SU-DHL-6 (cell line): ENCODE results near the gene ANO2.

ENCODE experiments used
- H2AFZ ChIP-seq: fragments of 200-600 bp; sonication (generic); 2 replicates; pipeline ENCODE4 v1.6.1; 2014; ENCODE audit warnings: low read depth, mild to moderate bottlenecking, moderate library complexity, mixed read lengths, antibody characterized with exemption, low read length; ENCODE audit not compliant: severe bottlenecking
- H3F3A ChIP-seq: fragments of 200-600 bp; shearing (Covaris generic); 2 replicates; pipeline ENCODE4 v1.6.0; 2016; ENCODE audit warnings: antibody characterized with exemption, mild to moderate bottlenecking; ENCODE audit not compliant: insufficient read depth
- H3K27ac ChIP-seq: fragments of 200-600 bp; sonication (generic); 2 replicates; pipeline ENCODE4 v1.5.1; 2016; ENCODE audit warnings: low read depth, mild to moderate bottlenecking, low read length, moderate library complexity, mixed read lengths
- H3K27me3 ChIP-seq: fragments of 200-600 bp; sonication (generic), shearing (Covaris generic); 2 replicates; pipeline ENCODE4 v1.6.0; 2014; ENCODE audit warnings: mild to moderate bottlenecking, low read length
- H3K36me3 ChIP-seq: fragments of 200-600 bp; sonication (generic); 2 replicates; pipeline ENCODE4 v1.6.1; 2014; ENCODE audit warnings: mild to moderate bottlenecking, low read length, mixed read lengths
- H3K4me2 ChIP-seq: fragments of 300-600, 200-600 bp; shearing (Covaris generic), sonication (generic); 2 replicates; pipeline ENCODE4 v1.6.0; 2014; ENCODE audit warnings: low read length, low read depth, mild to moderate bottlenecking; ENCODE audit not compliant: poor library complexity, severe bottlenecking
- H3K4me3 ChIP-seq: fragments of 200-600 bp; sonication (generic); 2 replicates; pipeline ENCODE4 v1.5.1; 2014; ENCODE audit warnings: antibody characterized with exemption, low read length, mild to moderate bottlenecking, mixed read lengths; ENCODE audit not compliant: insufficient read depth, poor library complexity, severe bottlenecking
- H3K79me2 ChIP-seq: fragments of 200-600 bp; sonication (generic); 2 replicates; pipeline ENCODE4 v1.6.1; 2014; ENCODE audit warnings: mild to moderate bottlenecking, low read length, moderate library complexity; ENCODE audit not compliant: insufficient read depth
- H3K9ac ChIP-seq: fragments of 200-600 bp; sonication (generic); 2 replicates; pipeline ENCODE4 v1.7.0; 2014; ENCODE audit warnings: mild to moderate bottlenecking, low read length
- H3K9me2 ChIP-seq: fragments of 200-600 bp; sonication (generic); replicated peaks from 2 replicates; pipeline ENCODE4 v1.6.1; 2014; ENCODE audit warnings: low read length; ENCODE audit not compliant: insufficient read depth
- H3K9me3 ChIP-seq: fragments of 200-600 bp; sonication (generic); 2 replicates; pipeline ENCODE4 v1.6.1; 2014; ENCODE audit warnings: low read length, mixed read lengths; ENCODE audit not compliant: insufficient read depth
- H4K20me1 ChIP-seq: fragments of 200-600 bp; sonication (generic); 2 replicates; pipeline ENCODE4 v1.6.1; 2014; ENCODE audit warnings: low read depth, mild to moderate bottlenecking, antibody characterized with exemption, low read length, moderate library complexity, mixed read lengths
- EZH2phosphoT487 ChIP-seq: fragments of 200-600 bp; sonication (generic), shearing (Covaris generic); conservative IDR thresholded peaks from 2 replicates; pipeline ENCODE4 v1.6.1; 2018; ENCODE audit warnings: mild to moderate bottlenecking, antibody characterized with exemption, low read length, moderate library complexity, mixed read lengths
- TF ChIP-seq, protein P1 (sequence below): fragments of 200-600 bp; sonication (generic); IDR thresholded peaks from one replicate; pipeline ENCODE4 v1.5.1; 2017; ENCODE audit warnings: antibody characterized with exemption, mild to moderate bottlenecking, low read length, moderate library complexity; ENCODE audit not compliant: insufficient read depth, poor library complexity, severe bottlenecking

Gene ANO2

DNA sequence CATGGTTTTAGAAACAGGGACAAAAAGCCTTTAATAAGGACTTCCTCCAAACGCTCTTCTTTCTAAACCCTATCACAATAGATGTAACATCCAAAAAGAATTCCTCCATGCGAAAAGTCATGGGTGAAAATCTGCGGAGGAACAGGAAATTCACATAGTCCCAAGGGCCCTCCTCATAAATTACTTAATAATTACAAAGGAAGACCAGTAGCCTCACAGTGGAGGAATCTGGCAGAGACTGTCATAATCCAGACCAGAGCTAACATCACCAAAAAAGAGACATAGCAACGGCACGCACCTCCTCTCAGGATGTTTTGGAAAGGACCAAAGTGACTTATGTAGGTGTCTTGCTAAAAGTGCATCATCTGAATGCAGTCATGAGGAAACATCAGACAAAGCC lies 165.7 kb downstream of the ANO2 start:
- no peak overlapping the region for H2AFZ ChIP-seq
- TF ChIP-seq, protein P1, sequence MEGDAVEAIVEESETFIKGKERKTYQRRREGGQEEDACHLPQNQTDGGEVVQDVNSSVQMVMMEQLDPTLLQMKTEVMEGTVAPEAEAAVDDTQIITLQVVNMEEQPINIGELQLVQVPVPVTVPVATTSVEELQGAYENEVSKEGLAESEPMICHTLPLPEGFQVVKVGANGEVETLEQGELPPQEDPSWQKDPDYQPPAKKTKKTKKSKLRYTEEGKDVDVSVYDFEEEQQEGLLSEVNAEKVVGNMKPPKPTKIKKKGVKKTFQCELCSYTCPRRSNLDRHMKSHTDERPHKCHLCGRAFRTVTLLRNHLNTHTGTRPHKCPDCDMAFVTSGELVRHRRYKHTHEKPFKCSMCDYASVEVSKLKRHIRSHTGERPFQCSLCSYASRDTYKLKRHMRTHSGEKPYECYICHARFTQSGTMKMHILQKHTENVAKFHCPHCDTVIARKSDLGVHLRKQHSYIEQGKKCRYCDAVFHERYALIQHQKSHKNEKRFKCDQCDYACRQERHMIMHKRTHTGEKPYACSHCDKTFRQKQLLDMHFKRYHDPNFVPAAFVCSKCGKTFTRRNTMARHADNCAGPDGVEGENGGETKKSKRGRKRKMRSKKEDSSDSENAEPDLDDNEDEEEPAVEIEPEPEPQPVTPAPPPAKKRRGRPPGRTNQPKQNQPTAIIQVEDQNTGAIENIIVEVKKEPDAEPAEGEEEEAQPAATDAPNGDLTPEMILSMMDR: no peak
- TF ChIP-seq EZH2phosphoT487: no peak
- H3K9me3 ChIP-seq: no peaks in the 10 kb centered on the region
- no peaks in the 10 kb centered on the region; the same call in 1 of the 2 replicates for H3K9me2 ChIP-seq
- no peaks in the 10 kb centered on the region for H3K27me3 ChIP-seq
- no peak overlapping the region for H3K4me3 ChIP-seq
- no peaks in the 10 kb centered on the region for H4K20me1 ChIP-seq
- H3K36me3 ChIP-seq: no peaks in the 10 kb centered on the region
- H3F3A ChIP-seq: no peaks in the 10 kb centered on the region
- H3K27ac ChIP-seq: no peak overlapping the region
- no peak overlapping the region for H3K9ac ChIP-seq
- H3K4me2 ChIP-seq: no peak overlapping the region
- no peaks in the 10 kb centered on the region for H3K79me2 ChIP-seq

GRCh38 chr12:5778821-5779220 lies 166.2 kb downstream of the ANO2 start:
- Histone ChIP-seq H3K9me3 (no peaks in the 10 kb centered on the region), H4K20me1 (no peaks in the 10 kb centered on the region), H3F3A (no peaks in the 10 kb centered on the region), H3K27ac (no peak overlapping the region), H3K9me2 (no peaks in the 10 kb centered on the region; the same call in 1 of the 2 replicates), H3K27me3 (no peaks in the 10 kb centered on the region), H3K79me2 (no peaks in the 10 kb centered on the region), H3K4me2 (no peak overlapping the region), H3K4me3 (no peak overlapping the region), H2AFZ (no peak overlapping the region), H3K9ac (no peak overlapping the region), H3K36me3 (no peaks in the 10 kb centered on the region)
- TF ChIP-seq, protein P1: no peak
- no peak for TF ChIP-seq EZH2phosphoT487

- Histone ChIP-seq H3K36me3 (no peaks in the 10 kb centered on the region), H3K9me3 (no peaks in the 10 kb centered on the region), H3K27me3 (no peaks in the 10 kb centered on the region), H2AFZ (no peak overlapping the region), H3K27ac (no peak overlapping the region), H4K20me1 (no peaks in the 10 kb centered on the region), H3K9me2 (no peaks in the 10 kb centered on the region), H3K79me2 (no peaks in the 10 kb centered on the region), H3K9ac (no peak overlapping the region), H3K4me3 (no peak overlapping the region), H3F3A (no peaks in the 10 kb centered on the region), H3K4me2 (no peak overlapping the region)
- no peak for TF ChIP-seq EZH2phosphoT487
- TF ChIP-seq, protein P1: no peak
Observed at GRCh38 chr12:5777451-5777850, 167.6 kb downstream of the ANO2 start.

- H3K4me3 ChIP-seq: no peak overlapping the region
- no peaks in the 10 kb centered on the region for H3K9me2 ChIP-seq
- H3K4me2 ChIP-seq: no peak overlapping the region
- no peak overlapping the region for H3K27ac ChIP-seq
- H2AFZ ChIP-seq: no peak overlapping the region
- H3K9me3 ChIP-seq: no peaks in the 10 kb centered on the region
- no peaks in the 10 kb centered on the region for H3F3A ChIP-seq
- no peaks in the 10 kb centered on the region for H4K20me1 ChIP-seq
- no peaks in the 10 kb centered on the region for H3K27me3 ChIP-seq
- TF ChIP-seq, protein P1: no peak
- TF ChIP-seq EZH2phosphoT487: no peak
- no peaks in the 10 kb centered on the region for H3K36me3 ChIP-seq
- no peak overlapping the region for H3K9ac ChIP-seq
- no peaks in the 10 kb centered on the region for H3K79me2 ChIP-seq
Observed at GRCh38 chr12:5776091-5776490, 169.0 kb downstream of the ANO2 start.
